Erythroblast (primary cell): Measurements from ENCODE around the gene NEAT1.

Experiments
- DNase-seq, 2 experiments: peaks; one replicate each; lab custom pipeline; 2025; lab: John Stamatoyannopoulos, UW
- GATA1 ChIP-seq: IDR thresholded peaks from 2 replicates; pipeline ENCODE4 v1.6.1; 2011; ENCODE audit warnings: low read depth, mild to moderate bottlenecking, control low read depth, low read length, moderate library complexity
- POLR2A ChIP-seq: IDR thresholded peaks from 2 replicates; pipeline ENCODE4 v1.6.1; 2011; ENCODE audit warnings: mild to moderate bottlenecking, low read length

The NEAT1 gene

DNA sequence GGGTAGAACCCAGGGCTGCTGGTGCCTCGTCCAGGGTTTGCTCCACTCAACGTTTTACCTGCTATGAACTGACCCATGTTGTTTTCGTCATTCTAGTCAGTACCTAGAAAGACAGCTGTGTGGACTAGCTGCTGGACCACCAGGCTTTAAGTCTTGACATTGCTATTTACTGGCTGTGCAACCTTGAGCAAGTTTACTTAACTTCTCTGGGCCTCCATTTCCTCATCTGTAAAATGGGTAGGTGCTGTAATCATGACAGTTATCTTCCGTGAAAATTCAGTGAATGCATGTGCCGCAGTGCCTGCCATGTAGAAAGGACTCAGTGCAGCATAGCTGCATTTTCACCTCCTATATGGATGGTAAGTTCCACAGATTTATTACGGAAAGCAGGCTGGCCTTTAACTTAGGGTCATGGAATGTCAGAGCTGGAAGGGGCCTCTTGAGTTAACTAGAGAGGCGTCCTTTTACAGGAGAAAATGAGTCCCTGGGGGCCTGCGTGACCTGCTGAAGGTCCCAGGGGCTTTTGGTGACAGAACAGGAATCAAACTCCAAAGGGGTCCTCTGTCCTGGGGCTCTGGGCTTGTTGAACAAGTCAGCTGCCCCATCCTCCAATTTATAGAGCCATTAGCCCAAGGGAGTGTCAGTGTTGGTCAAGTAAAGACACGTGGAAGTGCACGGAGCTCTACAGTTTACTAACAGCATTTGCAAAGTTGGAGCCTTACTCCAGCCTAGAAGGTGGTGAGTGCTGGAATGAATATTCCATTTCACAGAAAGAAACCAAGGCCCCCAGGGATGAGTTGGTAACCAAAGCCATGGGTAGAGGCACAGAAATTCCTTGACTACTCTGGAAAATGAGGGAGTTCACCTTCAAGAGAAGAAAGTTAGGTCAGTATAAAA, 64.2 kb downstream of the NEAT1 start:
- TF ChIP-seq GATA1 = no peak
- no peak for TF ChIP-seq POLR2A
- DNase-seq = no peak

DNA sequence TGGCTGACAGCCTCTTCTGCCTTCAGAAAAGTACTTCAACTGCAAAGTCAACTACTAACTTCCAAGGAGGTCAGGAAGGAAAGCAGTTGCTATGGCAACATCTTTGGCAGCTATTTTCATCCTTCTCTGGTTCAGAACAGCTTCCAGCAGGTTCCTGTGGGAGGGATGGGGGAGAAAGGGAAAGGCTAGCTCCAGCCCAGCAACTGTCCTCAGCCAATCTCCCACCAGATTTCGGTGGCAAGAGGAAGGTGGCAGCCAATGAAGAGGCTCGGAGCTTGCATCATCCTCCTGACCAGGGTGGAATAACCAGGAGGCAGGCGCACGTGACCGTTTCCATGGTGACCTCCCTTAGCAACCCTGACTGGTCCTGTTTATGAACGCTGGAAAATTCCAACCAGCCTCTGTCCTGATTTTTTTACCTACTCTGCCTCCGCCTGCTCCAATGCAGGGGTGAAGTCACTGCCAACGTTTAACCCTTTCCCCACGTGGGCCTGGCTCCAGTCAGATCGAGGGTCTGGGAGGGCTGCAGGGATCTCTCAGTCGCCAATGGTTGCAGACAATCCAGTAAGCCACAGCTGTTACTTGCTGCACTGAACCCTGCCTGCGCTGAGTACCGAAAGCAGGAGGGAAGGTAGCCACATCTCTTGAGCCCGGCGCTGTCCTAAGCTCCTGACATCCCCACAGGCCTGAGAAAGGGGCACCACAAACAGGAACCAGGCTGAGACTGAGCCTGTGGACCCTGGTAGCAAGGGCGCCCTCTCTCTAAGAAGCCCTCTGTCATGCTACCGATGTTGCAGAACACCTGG, 65.1 kb downstream of the NEAT1 start:
- DNase-seq = peak; percentile 87 to 93
- TF ChIP-seq GATA1 = no peak
- no peak for TF ChIP-seq POLR2A

DNA sequence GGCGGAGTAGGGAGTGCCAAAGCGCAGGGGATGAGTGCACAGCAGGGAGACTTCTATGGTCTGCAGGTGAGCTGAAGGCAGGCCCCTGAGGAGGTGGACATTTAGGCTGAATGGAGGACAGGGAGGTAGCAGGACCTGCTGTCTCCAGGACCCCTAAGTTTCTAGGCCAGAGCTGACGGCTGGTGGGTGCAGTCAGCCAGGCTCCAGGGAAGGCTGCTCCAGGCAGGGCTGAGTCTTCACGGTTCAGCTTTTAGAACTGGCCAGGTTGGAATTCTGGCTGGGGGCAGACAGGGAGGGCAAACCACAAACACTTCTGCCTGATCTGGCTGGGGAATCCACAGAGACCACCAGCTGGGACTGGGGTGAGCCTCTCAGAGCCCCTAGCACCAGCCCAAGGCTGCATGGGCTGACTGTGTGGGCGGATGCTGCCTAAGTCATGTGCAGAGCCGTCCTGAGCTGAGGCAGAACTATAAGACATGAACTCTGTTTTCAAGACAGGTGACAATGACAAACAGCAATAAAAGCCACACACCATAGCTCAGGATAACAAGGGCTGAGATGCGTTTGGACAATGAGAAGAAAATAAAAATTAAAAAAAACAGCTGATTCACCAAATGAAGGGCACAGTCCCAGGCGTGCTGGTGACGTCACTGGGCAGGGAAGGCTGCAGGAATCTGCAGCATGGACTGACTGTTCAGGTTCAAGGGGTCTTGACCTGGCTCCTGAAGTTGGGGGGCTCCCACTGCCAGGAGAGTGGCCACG, 65.9 kb downstream of the NEAT1 start:
- TF ChIP-seq POLR2A (no peak), GATA1 (no peak)
- no peak for DNase-seq

DNA sequence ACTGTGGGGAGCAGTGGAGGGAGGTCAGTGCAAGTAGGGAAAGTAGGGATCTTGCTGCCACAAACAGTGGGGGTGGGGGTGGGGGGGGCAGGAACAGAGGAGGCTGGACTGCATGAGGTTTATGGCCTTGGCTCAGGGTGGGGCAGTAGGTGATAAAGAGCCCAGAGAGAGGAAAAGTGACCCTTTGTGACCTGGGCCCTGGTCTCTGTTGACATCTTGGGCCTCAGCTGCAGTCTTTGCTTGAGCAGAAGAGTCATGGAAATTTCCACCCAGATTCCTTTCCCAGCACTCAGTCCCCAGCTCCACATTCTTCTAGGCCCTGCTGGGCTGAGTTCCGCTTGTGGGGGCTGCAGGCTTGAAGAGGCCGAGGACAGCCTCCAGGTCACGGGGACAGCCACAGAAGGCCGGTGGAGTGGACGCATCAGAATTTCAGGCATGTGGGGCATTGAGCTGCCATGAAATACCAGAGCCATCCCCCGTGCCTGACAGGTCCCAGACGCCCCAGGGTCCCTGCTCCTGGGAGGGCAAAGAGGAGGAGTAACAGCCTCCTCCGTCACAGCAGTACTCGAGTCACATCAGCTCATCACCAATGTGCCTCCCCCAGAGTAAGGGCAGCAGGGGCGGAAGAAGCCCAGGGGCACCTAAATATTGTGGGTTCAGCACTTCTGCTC, 66.6 kb downstream of the NEAT1 start:
- no peak for DNase-seq
- no peak for TF ChIP-seq POLR2A
- TF ChIP-seq GATA1 = no peak

DNA sequence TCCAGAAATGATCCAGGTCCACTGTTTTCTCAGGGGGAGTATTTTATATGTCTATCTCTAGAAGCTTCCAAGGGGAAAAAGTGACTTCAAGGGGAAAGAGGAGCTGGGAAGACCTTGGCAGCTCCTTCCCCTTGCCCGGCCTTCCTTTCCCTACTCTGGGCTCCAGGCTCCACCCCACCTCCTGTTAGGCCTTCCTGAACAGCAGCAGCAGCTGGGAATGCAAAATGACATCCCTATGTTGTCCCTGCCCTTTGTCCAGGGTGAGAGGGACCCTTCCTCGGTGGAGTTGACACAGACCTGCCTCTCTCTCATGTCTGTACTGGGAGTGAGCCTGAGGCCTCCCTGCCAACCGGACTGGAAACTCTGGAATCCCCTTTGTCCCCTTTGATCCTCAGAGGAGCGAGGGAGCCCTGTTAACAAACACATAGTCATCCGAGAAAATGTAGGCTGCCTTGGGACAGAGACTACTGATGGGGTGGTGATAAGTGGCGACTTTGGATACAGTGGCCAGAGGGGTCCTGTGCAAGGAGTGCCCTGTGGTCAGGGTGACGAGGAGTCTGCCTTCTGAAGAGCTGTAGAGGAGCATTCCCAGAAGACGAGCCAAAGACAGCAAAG, 67.2 kb downstream of the NEAT1 start:
- no peak for TF ChIP-seq POLR2A
- TF ChIP-seq GATA1 = no peak
- DNase-seq = no peak

DNA sequence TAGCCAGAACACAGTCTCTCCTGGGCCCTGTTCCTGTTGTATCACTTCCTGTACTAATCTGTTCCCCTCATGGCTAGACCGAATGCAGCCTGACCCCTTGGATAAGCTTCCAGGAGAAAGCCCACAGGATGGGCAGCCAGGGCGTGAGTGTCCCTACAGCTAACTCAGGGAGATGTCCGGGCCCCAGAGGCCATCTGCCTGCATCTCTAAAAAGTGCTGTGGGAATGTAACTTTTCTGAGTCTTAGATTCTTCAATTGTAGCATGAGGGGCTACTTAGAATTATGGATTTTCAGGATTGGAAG, 68.5 kb downstream of the NEAT1 start:
- no peak for TF ChIP-seq POLR2A
- no peak for TF ChIP-seq GATA1
- DNase-seq = no peak

DNA sequence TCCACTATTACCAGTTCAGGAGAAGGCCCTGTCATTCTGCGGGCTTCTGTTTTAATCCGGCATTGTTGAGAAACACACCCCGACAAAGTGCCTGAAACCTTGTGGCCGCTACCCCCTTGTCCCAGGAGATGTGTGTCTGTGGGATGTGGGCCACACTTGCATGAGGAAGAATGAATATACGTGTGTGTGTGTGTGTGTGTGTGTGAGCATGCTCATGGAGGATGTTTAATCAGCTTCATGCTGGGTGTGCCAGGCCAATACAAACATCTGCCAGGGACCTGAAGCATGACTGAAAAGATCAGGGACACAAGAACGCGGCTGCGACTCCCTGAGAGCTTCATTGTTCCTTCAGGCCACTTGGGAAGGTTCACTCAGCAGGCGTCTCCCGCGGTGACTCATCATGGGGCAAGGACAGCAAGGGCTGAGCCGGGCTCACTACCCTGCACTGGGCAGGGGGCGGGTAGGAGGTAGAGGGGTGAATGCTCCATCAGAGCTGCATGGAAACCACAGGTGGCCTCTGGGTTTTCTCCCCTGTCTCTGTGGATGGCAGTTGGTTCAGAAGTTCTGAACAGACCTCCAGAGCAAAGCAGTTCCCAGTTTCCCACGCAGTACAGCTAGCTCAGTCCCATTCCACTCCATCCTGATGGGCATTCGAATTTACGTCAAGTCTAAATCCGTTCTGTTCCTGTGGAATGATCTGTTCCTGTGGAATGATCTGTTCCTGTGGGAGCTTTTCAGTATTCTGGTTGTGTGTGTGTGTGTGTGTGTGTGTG, 69.2 kb downstream of the NEAT1 start:
- DNase-seq = peak; percentile 58 to 82
- TF ChIP-seq GATA1 (no peak), POLR2A (no peak)

DNA sequence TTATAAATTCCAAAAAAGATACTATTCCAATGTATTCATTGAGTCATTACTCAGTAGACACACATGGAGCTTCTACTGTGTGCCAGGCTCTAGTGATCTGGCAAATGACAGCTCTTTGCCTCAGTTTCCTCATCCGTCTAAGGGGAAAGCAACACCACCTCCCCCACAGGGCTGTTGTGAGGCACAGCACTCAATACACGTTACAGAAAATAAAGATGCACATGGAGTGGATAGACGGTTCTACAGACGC, 69.7 kb downstream of the NEAT1 start:
- no peak for DNase-seq
- TF ChIP-seq POLR2A (no peak), GATA1 (no peak)

DNA sequence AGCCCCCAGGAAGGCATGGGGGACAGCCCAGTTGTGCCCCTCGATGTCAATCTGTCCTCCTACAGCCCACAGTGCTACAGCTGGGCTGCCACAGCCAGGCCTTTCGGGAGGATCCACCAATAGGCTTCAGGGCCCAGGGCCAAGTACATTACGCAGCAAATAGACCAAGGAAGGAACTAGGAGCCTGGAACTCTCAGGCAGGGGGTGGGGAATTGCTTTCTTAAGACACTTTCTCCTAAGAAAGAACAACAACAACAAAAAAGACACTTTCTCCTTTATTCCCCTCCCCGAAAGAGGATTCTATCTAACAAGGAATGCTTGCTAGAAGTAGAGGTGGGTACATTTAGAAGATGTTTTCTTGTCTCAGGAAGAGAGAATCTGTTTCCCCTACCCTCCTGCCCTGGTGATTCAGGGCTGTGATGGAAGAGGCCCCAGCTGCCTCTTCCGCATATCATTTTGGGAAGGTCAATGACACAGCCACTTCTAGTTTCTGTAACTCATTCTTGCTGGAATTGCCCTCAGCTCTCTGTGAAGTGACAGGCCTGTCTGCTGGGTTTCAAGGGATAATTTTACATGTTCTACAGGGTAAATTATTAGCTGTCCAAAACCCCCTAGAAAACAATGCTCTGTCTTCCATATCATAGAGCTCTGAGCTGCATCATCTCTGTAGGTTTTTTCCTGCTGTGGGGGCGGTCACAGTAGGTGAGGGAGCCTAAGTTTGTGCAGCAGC, 70.2 kb downstream of the NEAT1 start:
- DNase-seq = peak; percentile 73 to 90
- peak; percentile 55 for TF ChIP-seq POLR2A
- no peak for TF ChIP-seq GATA1

DNA sequence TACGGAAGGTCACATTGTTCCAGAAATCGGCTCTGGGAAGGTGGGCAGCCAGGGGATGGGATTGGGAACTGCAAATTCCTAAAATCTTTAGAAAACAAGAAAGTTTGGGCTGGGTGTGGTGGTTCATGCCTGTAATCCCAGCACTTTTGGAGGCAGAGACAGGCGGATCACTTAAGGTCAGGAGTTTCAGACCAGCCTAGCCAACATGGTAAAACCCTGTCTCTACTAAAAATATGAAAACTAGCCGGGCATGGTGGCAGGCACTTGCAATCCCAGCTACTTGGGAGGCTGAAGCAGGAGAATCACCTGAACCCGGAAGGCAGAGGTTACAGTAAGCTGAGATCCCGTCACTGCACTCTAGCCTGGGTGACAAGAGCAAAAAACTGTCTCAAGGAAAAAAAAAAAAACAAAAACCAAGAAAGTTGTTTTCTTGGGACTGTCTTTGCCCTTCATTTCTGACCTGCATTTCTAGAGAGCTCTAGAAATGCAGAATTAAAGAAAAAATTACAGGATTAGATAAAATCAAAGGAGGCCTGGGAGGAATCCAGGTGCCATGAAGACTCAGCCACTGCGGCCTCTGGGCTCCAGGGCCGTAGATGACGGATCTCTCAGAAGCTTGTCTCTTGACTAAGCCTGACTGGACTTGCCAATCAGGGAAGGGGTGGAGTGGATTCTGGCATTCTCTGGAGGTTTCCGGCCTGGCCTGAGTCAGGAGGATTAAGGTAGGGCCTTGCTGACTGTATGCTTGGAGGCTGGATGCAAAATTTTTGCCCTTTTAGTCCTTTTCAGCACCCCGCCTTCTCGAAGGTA, 71.0 kb downstream of the NEAT1 start:
- TF ChIP-seq POLR2A (no peak), GATA1 (no peak)
- DNase-seq = no peak
